ENCODE results near the gene PRPF40A.

The PRPF40A gene

DNA sequence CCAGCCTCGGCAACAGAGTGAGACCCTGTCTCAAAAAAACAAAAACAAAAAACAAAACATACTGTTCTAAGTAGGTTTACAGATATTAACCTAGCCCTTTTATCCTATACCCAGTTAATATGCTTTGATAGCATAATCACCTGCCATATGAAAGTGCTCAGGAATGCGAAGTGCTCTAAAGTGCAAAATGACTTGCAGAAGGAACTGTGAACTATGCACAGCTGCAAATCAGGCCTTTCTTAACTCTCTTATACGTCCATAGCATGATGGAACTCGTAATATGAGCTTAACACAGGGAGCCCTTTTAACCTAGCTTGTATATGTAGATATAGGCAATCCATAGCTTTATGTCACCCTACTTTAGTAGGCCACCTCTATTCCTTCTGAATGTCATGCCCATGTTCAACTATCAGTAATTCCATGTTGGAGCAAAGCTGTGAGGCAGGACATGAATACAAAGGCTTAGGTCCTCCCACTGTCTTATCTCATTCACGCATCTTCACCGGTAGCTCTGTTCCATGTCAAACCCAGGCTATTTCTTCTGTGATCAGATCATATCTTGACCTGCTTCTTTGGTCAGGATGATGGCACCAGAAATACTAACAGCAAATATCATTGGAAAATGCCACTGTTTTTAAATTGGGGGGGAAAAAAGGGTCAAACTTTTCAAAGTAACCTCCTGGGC is 72.9 kb downstream of the PRPF40A start:
- no peak for DNase-seq (ENCODE audit: low read depth)
- H3K4me3 ChIP-seq (ENCODE audit: low read depth, low read length): no peak overlapping the region
- TF ChIP-seq, protein P1, sequence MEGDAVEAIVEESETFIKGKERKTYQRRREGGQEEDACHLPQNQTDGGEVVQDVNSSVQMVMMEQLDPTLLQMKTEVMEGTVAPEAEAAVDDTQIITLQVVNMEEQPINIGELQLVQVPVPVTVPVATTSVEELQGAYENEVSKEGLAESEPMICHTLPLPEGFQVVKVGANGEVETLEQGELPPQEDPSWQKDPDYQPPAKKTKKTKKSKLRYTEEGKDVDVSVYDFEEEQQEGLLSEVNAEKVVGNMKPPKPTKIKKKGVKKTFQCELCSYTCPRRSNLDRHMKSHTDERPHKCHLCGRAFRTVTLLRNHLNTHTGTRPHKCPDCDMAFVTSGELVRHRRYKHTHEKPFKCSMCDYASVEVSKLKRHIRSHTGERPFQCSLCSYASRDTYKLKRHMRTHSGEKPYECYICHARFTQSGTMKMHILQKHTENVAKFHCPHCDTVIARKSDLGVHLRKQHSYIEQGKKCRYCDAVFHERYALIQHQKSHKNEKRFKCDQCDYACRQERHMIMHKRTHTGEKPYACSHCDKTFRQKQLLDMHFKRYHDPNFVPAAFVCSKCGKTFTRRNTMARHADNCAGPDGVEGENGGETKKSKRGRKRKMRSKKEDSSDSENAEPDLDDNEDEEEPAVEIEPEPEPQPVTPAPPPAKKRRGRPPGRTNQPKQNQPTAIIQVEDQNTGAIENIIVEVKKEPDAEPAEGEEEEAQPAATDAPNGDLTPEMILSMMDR (IDR thresholded peaks at IDR 0.05; ENCODE audit: insufficient read depth, low read depth, low read length, missing control alignments): no peak

DNA sequence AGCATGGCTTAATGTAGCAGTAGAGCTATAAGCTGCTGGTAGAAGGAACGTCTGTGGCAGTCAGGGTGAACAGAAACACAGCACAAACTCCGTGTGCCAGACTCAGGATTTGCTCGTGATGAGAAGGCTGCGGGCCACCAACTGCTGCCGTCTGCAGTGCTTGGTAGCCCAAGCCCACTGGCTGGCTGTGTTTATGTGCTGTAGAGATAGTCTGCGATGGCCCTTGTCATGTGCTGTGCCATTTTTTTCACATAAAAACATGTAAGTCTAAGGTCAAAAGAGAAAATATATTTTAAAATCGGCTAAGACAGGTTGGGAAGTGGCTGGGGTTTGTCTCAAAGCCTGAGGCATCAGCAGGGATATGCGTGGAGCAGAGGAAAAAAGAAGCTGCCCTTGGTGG is 78.7 kb downstream of the PRPF40A start:
- DNase-seq (ENCODE audit: low read depth): no peak
- TF ChIP-seq, protein P1 (IDR thresholded peaks at IDR 0.05; ENCODE audit: insufficient read depth, low read depth, low read length, missing control alignments): no peak
- no peak overlapping the region for H3K4me3 ChIP-seq (ENCODE audit: low read depth, low read length)

DNA sequence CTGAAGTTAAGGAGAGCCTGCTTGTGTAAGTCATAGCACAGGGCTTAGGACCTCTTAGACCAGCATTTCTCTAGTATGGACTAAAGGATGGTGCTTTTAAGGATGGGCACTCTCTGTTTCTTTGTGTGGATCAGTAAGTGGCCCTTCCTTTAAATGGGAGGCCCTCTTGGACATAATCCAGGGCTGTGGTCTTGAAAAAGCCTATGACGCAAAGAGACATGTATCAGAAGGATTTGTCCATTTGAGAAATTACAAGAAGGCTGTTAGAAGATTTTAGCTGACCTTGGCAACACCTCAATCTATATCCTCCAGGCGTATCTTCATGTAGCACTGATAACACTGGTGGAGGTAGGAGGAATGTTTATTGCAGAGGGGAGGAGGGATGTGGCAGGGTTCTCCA is 79.2 kb downstream of the PRPF40A start:
- TF ChIP-seq, protein P1 (IDR thresholded peaks at IDR 0.05; ENCODE audit: insufficient read depth, low read depth, low read length, missing control alignments): no peak
- DNase-seq (ENCODE audit: low read depth): no peak
- H3K4me3 ChIP-seq (ENCODE audit: low read depth, low read length): no peak overlapping the region

DNA sequence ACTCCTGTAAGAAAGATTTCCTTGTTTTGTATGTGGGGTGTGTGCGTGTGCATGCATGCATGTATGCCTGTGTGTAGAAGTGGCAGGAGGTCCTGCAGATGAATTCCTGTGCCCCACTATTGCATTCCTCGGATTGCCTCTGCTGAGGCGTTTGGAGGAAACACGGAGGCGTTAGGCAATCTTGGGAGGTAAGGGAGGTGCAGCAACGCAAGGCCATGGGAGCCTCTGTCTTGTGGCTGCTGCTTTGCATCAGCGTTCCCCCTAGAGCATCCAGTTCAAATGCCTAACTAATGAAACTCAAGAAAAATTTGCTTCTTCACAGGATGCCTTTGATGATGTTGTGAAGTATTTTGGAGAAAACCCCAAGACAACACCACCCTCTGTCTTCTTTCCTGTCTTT is 80.0 kb downstream of the PRPF40A start:
- TF ChIP-seq, protein P1 (IDR thresholded peaks at IDR 0.05; ENCODE audit: insufficient read depth, low read depth, low read length, missing control alignments): no peak
- no peak overlapping the region for H3K4me3 ChIP-seq (ENCODE audit: low read depth, low read length)
- no peak for DNase-seq (ENCODE audit: low read depth)

DNA sequence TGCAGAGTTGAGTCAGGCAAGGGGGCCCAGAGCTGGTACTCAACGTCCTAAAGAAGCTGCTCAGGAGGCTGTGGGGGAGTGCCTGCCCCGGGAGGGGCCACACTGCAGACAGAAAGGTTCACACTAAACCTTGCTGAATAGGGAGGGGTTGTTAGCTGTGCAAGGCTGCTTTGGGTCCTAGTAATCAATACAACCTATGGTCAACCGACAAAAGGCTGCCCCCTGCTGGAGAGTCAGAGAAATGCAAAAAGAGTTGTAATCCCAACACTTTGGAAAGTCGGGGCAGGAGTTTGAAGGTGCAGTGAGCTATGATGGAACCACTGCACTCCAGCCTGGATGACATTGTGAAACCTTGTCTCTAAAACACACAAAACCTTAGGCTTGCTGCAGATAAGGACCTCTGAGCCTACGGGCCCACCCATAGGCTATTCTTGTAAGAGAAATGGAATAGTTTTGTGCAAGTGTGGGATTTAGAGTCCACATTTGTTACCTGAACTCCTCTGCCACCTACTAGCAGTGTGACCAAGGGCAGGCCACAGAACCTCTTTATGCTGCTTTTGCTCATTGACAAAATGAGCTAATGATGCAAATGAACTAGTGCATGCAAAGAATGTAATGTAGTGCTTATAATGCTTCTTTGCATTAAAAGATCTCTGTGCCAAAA is 81.5 kb downstream of the PRPF40A start:
- peak; percentile 73 for DNase-seq (ENCODE audit: low read depth)
- no peak overlapping the region for H3K4me3 ChIP-seq (ENCODE audit: low read depth, low read length)
- TF ChIP-seq, protein P1 (IDR thresholded peaks at IDR 0.05; ENCODE audit: insufficient read depth, low read depth, low read length, missing control alignments): peak; percentile 77

DNA sequence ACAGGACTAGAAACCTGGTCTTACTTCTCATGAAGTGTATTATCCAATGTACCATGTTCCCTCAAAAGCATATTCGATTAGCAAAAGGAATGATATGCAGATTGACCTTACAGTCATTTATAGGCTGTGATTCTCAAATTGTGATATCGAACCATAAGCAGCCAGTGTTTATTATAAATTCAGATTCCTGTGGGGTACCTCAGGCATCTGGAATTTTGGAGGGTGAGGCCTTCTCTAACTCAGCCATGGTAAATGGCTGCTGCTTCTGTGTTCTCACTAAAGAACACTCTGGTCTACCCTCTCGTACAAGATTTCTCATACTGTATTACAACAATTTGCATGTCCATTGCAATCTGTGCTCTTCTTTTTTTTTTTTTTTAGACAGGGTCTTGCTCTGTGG is 84.5 kb downstream of the PRPF40A start:
- no peak overlapping the region for H3K4me3 ChIP-seq (ENCODE audit: low read depth, low read length)
- TF ChIP-seq, protein P1 (IDR thresholded peaks at IDR 0.05; ENCODE audit: insufficient read depth, low read depth, low read length, missing control alignments): no peak
- DNase-seq (ENCODE audit: low read depth): no peak

Measured in GM12865 (cell line).